SHP77 treated with DMSO at 0.1 percent for 48 hours (cell line): ENCODE results near the gene CCDC81.
"Not testable (repeated sequence)": the region's sequence is repeated elsewhere in the genome, so short reads cannot be mapped to it uniquely, and the experiment has no call there.

Experiments
- DNase-seq: peaks from one replicate; lab custom pipeline; 2025; lab: John Stamatoyannopoulos, UW

CCDC81 gene

DNA sequence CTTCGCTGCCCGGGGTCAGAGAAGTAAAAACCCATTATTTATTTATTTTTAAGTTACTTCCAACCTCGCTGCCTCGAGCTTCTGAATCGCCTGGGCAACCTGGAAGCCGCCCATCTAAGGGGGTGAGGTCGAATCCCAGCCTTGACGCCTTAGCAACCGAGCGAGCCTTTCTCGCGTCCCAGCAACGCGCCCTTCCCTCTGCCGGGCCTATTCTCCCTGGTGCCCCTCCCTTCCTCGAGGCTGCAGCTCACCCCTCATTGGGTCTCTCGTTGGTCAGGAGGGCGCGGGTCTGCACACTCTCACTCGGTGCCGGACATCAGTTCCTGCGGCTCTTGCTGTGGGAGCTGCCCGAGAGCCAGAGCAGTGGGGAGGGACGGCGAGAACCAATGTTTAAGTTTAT, at the start of gene CCDC81:
Gene CCDC81, plus strand, starts transcription at position 302 of the 400 bp plus-strand sequence. CDS start 277 bp downstream, outside the sequence.
- no peak for DNase-seq

DNA sequence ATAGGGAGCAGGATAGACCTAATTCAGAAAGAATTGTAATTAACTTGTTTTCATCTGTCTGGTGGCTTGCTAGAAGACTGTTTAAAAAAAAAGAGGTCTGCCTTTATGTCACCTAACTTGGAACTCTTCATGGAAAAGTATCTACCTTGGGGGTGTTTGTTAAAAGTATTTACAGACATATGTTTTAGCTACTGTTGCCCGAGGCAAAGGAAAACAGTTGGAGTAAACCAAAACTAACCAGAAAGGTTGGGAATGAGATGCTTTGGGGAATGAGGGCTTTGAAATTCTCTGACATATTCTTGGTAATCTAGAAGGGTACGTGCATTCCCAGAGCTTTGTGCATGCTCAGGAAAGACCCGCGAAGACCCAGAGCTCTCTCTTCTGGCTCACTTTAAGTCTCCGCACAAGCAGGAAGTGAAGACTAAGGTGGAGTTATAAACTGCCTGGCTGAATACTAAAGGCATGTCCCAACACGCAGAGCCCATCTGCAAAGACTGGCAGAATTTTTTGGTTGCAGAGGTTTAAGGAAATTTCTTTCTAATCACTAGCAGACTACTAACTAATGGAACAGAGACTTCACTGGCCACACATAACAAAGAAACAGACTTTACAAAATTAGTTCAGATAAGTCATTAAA, 39.4 kb upstream of the CCDC81 start:
- DNase-seq: no peak

DNA sequence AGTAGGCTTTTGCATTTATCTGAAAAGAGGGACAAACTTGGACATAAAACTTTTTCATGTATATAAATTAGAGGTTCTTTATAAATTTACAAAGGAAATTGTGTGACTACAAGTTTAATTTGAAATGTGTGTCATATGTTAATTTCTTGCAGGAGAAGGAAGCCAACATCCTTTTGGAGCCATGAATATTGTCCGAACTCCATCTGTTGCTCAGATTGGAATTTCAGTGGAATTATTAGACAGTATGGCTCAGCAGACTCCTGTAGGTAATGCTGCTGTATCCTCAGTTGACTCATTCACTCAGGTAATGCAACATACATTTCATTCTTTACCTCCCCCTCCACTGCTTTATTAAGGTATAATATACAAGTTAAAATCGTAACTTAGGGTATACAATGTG, 37.5 kb upstream of the CCDC81 start:
- no peak for DNase-seq

DNA sequence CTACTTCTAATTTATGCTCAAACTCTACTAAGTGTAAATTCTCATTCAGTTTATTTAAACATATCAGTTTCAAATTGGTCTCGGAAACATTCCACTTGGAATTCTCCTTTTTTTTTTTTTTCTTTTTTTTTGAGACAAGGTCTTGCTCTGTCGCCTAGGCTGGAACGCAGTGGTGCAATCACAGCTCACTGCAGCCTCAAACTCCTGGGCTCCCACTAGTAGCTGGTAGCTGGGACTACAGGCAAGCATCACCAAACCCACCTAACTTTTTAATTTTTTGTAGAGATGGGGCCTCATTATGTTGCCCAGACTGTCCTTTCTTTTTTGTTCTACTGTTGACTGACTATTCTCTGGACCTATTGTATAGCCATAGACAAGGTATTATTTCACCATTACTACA, 33.3 kb upstream of the CCDC81 start:
- DNase-seq: no peak

DNA sequence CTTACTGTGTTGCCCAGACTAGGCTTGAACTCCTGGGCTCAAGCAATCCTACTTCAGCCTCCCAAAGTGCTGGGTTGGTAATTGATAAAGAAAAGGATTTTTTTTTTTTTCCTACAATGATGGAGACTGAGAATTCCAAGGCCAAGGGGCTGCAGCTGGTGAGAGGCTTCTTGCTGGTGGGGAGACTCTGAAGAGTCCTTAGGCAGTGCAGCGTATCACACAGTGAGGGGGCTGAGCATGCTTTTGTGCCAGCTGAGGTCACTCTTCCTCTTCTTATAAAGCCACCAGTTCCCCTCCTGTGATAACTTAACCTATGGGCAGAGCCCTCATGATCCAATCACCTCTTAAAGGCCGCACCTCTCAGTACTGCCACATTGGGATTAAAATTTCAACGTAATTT, 28.2 kb upstream of the CCDC81 start:
- DNase-seq: no peak

DNA sequence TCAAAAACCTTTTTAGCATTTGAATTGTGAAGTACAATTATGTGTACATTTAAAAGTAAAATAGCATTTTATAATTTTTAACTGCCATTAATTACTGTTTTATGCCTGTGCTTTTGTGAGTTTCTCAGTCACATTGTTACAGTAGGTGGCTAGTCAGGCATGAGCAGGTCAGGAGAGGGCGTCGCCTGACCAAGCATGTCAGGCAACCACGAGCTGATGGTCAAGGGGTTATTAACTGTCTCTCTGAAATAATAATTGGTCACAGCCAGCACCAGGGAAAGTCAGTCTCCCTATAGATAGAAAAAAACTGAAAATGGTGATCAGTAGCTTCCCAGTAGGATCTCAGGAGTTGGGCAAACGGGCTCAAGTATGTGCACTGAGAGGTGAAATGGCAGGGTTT, 19.4 kb upstream of the CCDC81 start:
- DNase-seq: no peak

DNA sequence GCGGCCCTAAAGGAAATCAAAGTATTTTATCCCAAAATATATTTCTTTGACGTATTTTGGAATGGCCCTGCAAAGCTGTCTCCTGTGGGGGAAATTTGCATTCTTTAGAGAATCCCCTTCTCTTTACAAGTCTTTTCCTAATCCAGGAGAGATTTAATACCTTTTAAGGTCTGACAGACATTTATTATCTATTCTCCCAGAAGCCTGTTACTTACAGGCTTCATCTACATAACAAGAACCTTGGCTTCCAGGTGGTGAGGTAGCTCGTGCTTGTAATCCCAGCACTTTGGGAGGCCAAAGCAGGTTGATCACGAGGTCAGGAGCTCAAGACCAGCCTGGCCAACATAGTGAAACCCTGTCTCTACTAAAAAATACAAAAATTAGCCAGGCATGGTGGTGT, 17.3 kb upstream of the CCDC81 start:
- DNase-seq: not testable (repeated sequence)

DNA sequence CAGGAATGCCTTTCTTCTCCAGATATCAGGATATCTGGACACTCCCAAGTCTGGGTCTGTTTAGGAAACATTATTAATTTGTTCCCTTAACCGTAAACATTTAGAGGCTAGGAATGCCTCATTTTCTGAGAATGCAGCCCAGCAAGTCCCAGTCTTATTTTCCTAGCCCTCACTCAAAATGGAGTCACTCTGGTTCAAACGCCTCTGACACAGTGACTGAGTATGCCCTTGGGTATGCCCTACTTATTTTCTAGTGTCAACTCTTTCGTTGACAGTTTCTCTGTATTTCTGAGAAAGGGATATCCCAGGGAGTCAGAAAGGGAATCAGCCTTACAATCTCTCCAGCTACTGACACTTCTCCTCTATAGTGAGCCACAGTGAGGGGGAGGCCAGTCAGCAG, 16.0 kb upstream of the CCDC81 start:
- DNase-seq: no peak

DNA sequence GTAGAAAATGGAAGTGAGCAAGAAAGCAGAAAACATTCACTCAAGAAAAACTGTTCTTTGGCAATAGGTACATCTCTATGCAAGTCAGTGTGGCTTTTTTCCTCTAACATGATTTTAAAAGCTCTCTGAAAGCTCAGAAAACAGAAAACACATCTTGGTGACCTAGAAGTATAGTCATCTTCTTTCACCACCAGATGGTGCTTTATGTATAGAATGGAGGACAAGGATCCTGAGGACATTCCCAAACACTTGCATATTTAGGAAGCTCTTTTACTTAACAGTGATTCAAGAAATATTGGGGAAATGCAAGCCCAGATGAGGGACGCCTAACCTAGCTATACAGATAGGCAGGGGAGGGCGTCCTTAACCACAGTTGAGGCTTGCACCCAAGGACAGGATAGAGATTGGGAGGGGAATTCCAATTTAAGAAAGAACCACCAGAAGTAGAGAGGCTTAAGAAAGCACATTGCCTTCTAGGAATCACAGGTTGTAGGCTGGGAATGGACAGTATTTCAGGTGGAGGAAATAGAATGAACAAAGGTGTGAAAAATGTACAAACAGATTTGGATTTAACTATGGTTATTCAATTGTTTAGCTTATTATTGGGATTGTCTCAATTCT, 13.8 kb upstream of the CCDC81 start:
- no peak for DNase-seq

DNA sequence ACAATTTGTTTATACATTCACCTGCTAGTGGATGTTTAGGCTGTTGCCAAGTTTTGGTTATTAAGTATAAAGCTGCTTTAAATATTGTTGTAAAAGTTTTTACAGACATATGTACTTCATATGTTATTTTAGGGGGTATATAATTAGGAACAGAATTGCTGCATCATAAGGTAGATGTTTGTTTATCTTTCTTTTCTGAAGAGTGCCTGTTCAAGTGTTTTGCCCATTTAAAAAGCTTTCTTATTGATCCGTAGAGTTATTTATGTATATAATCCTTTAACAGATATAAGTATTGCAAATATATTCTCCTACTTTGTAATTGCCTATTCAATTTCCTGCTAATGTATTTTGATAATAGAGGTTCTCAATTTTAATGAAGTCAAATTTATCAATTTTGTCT, 11.3 kb upstream of the CCDC81 start:
- DNase-seq: no peak

DNA sequence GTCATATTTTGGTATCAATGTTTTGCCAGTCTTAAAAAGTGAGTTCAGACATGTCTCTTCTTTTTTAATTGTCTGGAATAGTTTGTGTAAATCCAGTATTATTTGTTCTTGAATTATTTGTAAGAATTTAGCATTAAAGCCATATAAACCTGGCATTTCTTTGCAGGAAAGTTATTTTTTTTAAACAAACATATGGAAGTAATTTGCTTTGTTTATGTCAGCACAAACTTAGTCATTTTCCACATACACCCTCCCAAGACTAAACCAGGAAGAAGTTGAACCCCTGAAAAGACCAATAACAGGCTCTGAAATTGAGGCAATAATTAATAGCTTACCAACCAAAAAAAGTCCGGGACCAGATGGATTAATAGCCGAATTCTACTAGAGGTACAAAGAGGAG, 9.1 kb upstream of the CCDC81 start:
- DNase-seq: no peak

DNA sequence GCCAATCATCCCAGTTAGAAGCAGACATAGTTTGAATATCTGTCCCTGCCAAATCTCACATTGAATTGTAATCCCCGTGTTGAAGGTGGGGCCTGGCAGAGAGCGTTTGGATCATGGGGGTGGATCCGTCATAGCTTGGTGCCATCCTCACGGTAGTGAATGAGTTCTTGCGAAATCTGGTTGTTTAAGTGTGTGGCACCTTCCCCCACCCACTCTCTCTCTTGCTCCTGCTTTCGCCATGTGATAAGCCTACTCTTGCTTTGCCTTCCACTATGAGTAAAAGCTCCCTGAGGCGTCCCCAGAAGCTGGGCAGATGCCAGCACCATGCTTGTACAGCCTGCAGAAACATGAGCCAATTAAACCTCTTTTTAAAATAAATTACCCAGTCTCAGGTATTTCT, 5.0 kb upstream of the CCDC81 start:
- DNase-seq: no peak

DNA sequence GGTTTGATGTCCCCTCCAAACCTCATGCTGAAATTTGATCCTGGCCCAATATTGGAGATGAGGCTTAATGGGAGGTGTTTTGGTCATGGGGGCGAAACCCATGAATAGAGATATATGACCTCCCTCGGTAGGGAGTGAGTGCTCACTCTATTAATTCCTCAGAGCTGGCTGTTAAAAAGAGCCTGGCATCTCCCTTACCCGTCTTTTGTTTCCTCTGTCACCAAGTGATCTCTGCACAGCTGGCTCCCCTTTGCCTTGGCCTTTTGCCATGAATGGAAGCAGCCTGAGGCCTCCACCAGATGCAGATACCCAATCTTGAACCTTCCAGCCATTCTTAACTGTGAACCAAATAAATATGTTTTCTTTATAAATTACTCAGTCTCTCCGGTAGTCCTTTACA, 4.5 kb upstream of the CCDC81 start:
- DNase-seq: no peak

DNA sequence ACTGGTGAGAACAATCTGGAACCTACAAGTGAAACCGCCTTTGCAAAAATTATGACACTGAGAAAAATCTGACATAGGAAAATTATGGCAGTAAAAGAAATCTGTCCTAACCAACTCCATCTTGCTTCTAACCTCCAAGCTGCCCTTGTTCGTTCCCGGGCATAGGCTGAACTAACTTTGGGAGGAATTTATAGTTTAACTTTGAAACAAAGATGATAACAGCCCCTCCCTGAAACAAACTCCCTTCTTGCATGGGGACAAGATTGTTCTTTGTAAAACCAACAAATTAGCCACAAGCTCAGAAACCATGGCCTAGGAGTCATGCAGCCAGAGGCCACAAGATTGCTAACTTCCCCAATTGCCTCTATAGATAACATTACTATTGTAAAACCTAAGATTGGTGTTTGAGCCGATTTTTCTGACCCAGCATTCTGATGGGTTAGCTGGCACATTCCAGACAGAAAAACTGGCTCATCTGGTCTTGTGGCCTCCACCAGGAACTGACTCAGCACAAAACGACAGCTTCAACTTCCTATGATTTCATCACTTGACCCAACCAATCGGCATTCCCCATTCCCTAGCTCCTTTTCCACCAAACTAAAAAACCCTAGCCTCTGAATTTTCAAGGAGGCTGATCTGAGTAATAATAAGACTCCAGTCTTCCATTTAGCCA, 3.6 kb upstream of the CCDC81 start:
- DNase-seq: no peak

DNA sequence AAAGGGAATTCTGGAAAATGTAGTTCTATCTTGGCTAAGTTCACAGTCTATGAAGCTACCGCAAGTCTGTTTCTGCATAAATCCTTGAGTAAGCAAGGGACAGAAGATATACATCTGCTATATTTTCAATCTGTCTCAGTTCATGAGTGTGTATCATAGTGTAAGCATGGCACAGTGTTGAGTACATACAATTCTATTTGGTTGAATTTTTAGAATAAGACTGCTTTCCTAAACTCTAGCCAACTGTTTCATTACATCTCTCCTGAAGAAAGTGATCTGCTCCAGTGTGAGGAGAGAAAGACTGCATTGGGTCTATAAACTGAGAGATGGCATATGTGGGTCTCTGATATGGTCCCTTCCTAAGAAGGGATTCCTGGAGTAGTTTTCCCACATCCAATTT, 2.6 kb upstream of the CCDC81 start:
- no peak for DNase-seq

DNA sequence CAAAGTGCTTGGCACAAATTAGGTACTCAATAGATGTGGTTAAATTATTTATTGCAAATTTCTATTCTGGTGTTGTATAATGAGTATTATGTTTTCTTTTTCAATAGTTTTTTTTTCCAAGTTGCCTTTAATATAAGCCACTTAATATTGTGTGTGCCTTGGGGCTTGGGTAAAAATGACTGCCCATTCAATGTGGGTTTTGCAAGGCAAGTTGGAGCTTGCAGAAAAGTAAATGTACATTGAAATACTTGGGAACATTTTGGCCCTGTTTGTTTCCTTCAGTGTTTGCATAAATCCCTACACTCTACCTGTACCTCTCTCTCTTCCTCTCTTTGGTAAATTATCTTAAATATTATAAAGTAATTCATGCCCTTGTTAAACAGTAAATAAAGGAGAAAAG, 2.1 kb upstream of the CCDC81 start:
- DNase-seq: no peak

DNA sequence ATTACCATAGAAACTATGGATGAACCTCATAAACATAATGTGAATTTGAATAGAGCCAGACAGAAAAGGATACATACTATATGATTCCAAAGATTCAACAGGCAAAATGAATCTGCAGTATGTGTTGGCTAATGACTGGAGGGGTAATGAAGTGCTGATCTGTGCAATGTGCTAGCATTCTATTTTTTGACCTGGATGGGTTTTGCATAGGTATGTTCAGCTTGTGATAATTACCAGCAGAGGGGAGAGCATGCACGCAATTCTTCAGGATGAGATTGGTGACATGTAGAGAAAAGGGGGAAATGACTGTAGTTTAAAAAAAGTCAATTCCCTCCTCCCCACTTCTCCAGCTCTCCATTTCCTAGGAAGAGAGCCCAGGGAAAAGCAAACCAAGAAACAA, 618 bp upstream of the CCDC81 start:
- DNase-seq: no peak

DNA sequence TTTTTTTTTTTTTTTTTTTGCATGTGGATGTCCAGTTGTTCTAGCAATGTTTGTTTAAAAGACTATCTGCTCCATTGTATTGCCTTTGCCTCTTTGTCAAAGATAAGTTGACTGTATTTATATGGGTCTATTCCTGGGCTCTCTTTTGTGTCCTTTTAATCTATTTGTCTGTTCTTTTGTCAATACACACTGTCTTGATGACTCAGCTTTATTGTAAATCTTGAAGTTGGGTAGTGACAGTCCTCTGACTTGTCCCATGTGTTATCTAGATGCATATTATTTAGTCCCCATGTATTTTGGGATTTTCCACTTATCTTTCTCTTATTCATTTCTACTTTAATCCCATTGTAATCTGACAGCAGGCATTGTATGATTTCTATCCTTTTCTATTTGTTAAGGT, 3.3 kb downstream of the CCDC81 start:
- DNase-seq: no peak

DNA sequence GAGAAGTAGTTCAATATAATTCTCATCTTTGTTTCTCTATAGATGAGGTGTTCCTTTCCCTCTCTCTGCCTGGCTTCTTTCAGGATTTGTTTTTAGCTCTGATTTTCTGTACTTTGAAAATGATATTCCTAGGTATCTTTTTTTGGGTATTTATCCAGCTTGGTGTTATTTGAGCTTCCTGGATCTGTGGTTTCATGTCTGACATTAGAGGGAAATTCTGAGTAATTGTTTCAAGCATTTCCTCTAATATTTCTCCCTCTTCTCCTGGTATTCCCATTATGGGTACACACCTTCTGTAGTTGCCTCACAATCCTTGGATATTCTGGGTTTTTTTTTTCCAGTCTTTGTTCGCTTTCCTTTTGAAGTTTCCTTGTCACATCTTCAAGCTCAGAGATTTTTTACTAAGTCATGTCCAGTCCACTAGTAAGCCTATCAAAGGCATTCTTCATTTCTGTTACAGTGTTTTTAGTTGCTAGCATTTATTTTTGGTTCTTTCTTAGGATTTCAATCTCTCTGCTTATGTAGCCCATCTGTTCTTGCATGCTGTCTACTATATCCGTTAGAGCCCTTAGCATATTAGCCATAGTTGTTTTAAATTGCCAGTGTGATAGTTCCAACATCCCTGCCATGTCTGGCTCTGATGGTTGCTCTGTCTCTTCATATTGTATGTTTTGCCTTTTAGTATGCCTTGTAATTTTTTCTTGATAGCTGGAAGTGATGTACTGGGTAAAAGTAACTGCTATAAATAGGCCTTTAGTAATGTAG, 5.8 kb downstream of the CCDC81 start:
- no peak for DNase-seq

DNA sequence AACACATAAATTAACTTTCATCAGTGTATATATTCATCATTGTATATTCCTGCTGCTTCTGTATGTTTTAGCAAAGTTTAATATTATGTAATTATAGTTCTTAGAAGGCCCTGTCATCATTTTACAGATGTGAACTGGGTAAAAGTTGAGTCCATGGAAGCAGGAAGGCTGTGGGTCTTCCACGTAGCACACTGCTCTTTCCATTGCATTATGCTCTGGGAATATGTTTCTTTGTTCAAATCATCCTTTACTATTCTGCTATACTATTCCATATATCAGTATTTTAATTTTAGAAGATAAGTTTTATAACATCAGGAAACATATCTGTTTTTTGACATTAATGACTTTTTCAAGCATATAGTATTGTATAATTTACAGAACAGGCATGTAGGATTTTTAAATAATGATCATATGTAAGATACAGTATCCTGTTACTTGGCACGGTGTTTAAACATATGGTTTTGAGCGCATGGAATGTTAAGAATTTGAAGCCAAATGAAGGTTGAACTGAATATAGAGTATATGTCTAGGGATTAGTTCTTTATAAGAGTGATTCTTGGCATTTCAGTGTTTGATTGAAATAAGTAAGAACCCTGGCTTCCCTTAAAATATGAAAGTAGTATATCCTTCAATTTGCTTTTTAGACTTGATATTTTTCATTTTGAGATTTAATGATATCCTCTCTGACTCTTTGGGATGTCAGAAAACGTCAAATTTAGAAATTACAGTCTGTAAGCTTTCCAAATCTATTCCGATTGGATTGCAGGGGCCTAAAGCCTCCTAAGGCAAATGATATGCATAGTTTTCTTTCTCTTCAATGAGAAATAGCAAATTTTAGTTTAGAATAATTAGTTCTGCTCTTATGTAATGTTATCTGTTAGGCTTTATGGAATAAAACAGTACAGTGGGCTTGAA, 8.6 kb downstream of the CCDC81 start:
- DNase-seq: no peak

DNA sequence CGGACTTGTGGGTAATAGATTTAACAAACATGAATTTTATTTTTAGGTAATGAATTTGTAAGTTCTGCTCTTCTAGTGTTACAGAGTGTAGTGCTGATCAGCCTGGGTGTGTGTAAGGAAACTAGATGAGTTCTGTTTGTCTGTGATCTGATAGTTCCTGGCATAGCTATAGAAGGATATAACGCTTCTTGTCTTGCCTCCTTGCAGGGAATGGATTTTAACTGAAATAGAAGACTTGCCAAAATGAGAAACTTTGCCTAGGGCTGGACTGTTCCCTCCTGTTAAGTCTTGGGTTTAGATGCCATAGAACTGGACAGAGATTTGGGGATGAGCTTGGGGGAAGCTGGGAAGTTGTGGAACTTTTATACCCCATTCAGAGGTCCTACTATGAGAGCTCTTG, 11.6 kb downstream of the CCDC81 start:
- no peak for DNase-seq

DNA sequence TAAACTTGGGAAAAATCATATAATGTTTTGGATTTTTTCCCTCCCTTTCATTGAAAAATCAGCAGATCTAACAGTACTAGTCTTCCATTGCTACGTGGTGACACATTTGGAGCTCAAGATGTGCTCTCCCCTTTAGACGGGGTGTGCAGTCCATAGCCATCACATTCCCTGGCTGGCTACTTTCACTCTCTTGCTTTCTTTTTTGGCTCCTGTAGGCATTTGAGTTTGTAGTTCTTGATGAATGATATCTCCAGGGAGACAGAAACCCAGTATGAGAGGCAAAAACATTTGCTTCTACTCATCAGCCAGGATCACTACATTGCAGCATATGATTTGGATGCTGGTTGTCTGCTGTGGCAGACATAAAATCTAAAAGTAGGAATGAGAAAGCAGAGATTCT, 12.1 kb downstream of the CCDC81 start:
- DNase-seq: no peak
